GM19372 (cell line): ENCODE measurements around the gene ZCWPW2.

Experiments
- ATAC-seq: cut with Tn5 transposase; IDR thresholded peaks from one replicate; pipeline ENCODE4 v1.9.1; 2021; ENCODE audit warnings: mild to moderate bottlenecking, low read depth, moderate library complexity; ENCODE audit not compliant: unreplicated experiment

Gene ZCWPW2

DNA sequence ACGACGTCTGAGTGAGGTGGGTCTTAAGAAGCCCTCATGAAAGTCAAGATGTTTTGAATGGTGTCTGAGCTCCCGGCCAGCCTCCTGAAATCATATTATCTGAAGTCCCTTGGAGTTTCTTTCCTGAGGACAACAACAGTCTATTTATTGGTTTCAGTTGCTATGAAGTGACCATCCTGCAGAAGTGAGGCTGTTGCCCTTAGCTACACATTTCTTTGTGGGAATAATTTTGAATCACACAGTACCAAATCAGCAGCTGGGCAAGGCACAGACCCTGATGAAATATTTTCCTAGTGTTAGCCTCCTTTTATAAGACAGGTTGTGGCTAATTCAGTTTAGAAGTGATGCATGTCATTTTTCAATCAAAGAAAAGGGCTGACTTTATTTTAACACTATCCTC is 220.8 kb downstream of the ZCWPW2 start:
- ATAC-seq: no peak

DNA sequence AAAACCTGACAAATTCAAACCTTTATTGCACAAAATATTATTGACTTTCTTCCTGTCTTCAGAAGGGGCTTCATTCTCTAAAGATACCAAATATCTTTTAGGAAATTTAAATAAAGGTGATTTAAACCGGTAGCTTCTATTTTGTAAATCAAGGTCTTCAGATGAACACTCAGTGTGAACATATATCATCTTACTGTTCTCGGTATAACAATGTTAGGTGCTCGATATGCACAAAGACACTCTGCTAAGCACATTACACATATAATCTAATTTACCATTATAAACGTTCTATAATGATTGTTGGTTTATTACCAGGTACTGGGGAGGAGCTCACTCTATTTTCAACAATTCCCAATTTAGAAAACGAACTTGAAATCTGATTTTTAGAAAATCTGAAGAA is 225.5 kb downstream of the ZCWPW2 start:
- ATAC-seq: no peak

DNA sequence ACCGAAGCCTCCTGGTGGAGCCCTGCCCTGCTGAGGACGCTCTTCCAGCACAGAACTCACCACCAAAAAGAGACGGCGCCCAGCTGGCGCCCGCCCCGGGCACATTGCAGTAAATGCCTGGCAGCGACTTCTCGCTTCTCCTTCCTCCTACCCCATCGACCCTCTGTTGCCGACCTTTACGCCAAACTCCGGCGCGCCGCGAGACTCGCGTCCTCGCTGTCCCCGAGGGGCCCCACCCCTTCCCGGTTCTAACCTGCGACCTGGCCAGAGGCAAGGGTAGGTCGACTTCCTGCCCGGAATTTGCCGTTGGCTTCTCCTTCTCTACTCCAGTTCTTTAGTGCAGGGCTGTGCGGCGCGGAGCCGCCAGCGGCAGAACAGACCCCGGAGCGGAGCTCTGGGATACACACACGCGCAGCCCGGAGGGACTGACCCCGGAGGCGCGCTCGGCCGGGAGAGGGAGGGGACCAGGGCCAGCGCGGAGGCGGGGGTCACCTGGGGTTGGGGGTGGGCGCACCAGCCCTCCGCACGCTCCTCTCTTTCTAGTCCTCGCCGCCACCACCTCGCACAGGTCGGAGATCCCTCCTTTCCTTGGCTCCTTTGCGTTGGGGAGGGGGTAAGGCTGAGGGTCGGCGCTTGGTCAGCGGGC is 226.7 kb downstream of the ZCWPW2 start:
- ATAC-seq: no peak
